ENCODE data around the gene MLEC. TPM values are rescaled to one million over a fixed set of nuclear protein-coding genes. Genes with fewer than 3 reads are reported as not detected.

Gene MLEC
- total RNA-seq, 4 donors from 2014 or later: 75.6 to 153 (median 130) TPM

GRCh38 chr12:120687578-120688289, 785 bp downstream of the MLEC start:
- intact Hi-C loops (cut with DNase I; ENCODE audit: low total_unique reads) (no loop called here), in situ Hi-C loops (cut with MboI; ENCODE audit: low pct_ligation_motif_present in 1 of 4, low pct_unique_long_range_greater_than_20kb in 1 of 4, low sequenced_read_pairs in 3 of 4) (no loop called here)
- H3K27me3 ChIP-seq: no peaks in the 10 kb centered on the region
- peak; percentile 40 for DNase-seq
- peaks cover 40 to 56% (median 46%) of the 10 kb centered on the region in 4 donors for H3K4me1 ChIP-seq
- H3K4me3 ChIP-seq: peak overlapping the region; percentile 75 to 99 (median 84)
- 0% methylated on average over 9 to 31 of the region's 31 CpGs for WGBS, 2 donors (ENCODE audit: low coverage in 1 of 2)
- TF ChIP-seq, protein P1, sequence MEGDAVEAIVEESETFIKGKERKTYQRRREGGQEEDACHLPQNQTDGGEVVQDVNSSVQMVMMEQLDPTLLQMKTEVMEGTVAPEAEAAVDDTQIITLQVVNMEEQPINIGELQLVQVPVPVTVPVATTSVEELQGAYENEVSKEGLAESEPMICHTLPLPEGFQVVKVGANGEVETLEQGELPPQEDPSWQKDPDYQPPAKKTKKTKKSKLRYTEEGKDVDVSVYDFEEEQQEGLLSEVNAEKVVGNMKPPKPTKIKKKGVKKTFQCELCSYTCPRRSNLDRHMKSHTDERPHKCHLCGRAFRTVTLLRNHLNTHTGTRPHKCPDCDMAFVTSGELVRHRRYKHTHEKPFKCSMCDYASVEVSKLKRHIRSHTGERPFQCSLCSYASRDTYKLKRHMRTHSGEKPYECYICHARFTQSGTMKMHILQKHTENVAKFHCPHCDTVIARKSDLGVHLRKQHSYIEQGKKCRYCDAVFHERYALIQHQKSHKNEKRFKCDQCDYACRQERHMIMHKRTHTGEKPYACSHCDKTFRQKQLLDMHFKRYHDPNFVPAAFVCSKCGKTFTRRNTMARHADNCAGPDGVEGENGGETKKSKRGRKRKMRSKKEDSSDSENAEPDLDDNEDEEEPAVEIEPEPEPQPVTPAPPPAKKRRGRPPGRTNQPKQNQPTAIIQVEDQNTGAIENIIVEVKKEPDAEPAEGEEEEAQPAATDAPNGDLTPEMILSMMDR (IDR thresholded peaks at IDR 0.05): no peak
- TF ChIP-seq EP300 (IDR thresholded peaks at IDR 0.05; ENCODE audit: low read depth) (no peak), POLR2A (IDR thresholded peaks at IDR 0.05) (no peak), POLR2AphosphoS5 (IDR thresholded peaks at IDR 0.05) (no peak)
- no peaks in the 10 kb centered on the region for H3K36me3 ChIP-seq
- peak overlapping the region; percentile 94 to 98 (median 96) for H3K27ac ChIP-seq
- no peaks in the 10 kb centered on the region for H3K9me3 ChIP-seq

GRCh38 chr12:120688527-120689071, 1.6 kb downstream of the MLEC start:
- no peaks in the 10 kb centered on the region for H3K9me3 ChIP-seq
- in situ Hi-C loops (cut with MboI; ENCODE audit: low pct_ligation_motif_present in 1 of 4, low pct_unique_long_range_greater_than_20kb in 1 of 4, low sequenced_read_pairs in 3 of 4): no loop called here
- intact Hi-C loops (cut with DNase I; ENCODE audit: low total_unique reads): no loop called here
- 0 to 8% methylated on average over 2 to 6 of the region's 6 CpGs for WGBS, 2 donors (ENCODE audit: low coverage in 1 of 2)
- peak overlapping the region in 3 of 4 donors; percentile 75 to 99 (median 83) for H3K4me3 ChIP-seq
- TF ChIP-seq POLR2A (IDR thresholded peaks at IDR 0.05) (peak; percentile 11), POLR2AphosphoS5 (IDR thresholded peaks at IDR 0.05) (peak in 2 of 3 donors; percentile 29 to 36), EP300 (IDR thresholded peaks at IDR 0.05; ENCODE audit: low read depth) (peak; percentile 62)
- TF ChIP-seq, protein P1 (IDR thresholded peaks at IDR 0.05): no peak
- peaks cover 40 to 65% (median 52%) of the 10 kb centered on the region in 4 donors for H3K4me1 ChIP-seq
- peak overlapping the region; percentile 94 to 98 (median 96) for H3K27ac ChIP-seq
- H3K27me3 ChIP-seq: no peaks in the 10 kb centered on the region
- no peaks in the 10 kb centered on the region for H3K36me3 ChIP-seq
- peak; percentile 56 for DNase-seq

GRCh38 chr12:120689397-120690082, 2.6 kb downstream of the MLEC start:
- Histone ChIP-seq H3K4me1 (peaks cover 40 to 66% (median 52%) of the 10 kb centered on the region in 4 donors), H3K9me3 (no peaks in the 10 kb centered on the region), H3K27me3 (no peaks in the 10 kb centered on the region), H3K36me3 (peaks cover 0 to 7% (median under 1%) of the 10 kb centered on the region in 4 donors), H3K27ac (peak overlapping the region; percentile 94 to 98 (median 96)), H3K4me3 (peak overlapping the region in 3 of 4 donors; percentile 75 to 99 (median 83))
- intact Hi-C loops (cut with DNase I; ENCODE audit: low total_unique reads) (no loop called here), in situ Hi-C loops (cut with MboI; ENCODE audit: low pct_ligation_motif_present in 1 of 4, low pct_unique_long_range_greater_than_20kb in 1 of 4, low sequenced_read_pairs in 3 of 4) (no loop called here)
- no peak for DNase-seq
- 53 to 100% methylated on average over 1 to 6 of the region's 6 CpGs for WGBS, 2 donors (ENCODE audit: low coverage in 1 of 2)
- TF ChIP-seq, protein P1 (IDR thresholded peaks at IDR 0.05): no peak
- TF ChIP-seq POLR2A (IDR thresholded peaks at IDR 0.05) (no peak), POLR2AphosphoS5 (IDR thresholded peaks at IDR 0.05) (no peak), EP300 (IDR thresholded peaks at IDR 0.05; ENCODE audit: low read depth) (no peak)

DNA sequence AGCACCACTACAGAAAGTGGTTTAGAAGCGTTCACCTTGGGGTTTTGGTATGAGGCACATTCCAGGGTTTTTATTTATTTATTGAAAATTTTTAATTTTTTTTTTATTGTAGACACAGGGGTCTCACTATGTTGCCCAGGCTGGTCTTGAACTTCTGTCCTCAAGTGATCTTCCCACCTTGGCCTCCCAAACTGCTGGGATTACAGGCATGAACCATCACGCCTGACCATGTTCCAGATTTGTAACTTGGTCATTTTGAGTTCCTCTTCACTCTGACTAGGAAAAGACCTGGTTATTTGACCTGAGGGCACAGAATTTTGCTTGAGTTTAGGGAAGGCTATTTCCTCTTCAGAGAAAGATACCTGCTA, 3.1 kb downstream of the MLEC start:
- Histone ChIP-seq H3K27me3 (no peaks in the 10 kb centered on the region), H3K4me1 (peaks cover 40 to 66% (median 52%) of the 10 kb centered on the region in 4 donors), H3K4me3 (peak overlapping the region in 1 of 4 donors; percentile 83), H3K9me3 (no peaks in the 10 kb centered on the region), H3K36me3 (peaks cover 0 to 12% (median 3%) of the 10 kb centered on the region in 4 donors), H3K27ac (peak overlapping the region; percentile 94 to 98 (median 96))
- in situ Hi-C loops (cut with MboI; ENCODE audit: low pct_ligation_motif_present in 1 of 4, low pct_unique_long_range_greater_than_20kb in 1 of 4, low sequenced_read_pairs in 3 of 4) (no loop called here), intact Hi-C loops (cut with DNase I; ENCODE audit: low total_unique reads) (no loop called here)
- no peak for DNase-seq
- TF ChIP-seq POLR2AphosphoS5 (IDR thresholded peaks at IDR 0.05) (no peak), EP300 (IDR thresholded peaks at IDR 0.05; ENCODE audit: low read depth) (no peak), POLR2A (IDR thresholded peaks at IDR 0.05) (no peak)
- TF ChIP-seq, protein P1 (IDR thresholded peaks at IDR 0.05): no peak
- 73 to 75% methylated on average over 1 to 2 of the region's 2 CpGs for WGBS, 2 donors (ENCODE audit: low coverage in 1 of 2)

Data from transverse colon (tissue), 4 donors.